Measurements from ENCODE around the gene PPM1B.

DNA sequence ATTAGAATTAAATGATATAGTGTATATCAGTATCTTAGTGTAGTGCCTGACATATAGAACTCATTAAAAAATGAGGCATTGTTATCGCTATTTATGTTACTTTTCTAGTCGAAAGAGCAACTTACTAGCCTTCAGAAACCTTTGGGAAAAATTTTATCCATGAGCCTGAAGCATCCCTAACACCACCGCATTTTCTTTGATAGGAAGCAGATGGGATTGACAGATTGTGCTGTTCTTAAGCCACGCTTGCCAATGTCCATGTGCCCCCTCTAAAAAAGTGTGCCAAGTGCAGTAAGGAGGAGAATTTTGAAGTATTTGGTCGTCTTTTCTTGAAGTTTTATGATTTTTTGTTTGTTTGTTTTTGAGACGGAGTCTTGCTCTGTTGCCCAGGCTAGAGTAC is 29.1 kb downstream of the PPM1B start:
- no peak for TF ChIP-seq KDM1A (IDR thresholded peaks at IDR 0.05; ENCODE audit: borderline replicate concordance, low read length)
- no peak for TF ChIP-seq TEAD4 (IDR thresholded peaks at IDR 0.05; ENCODE audit: low read depth, low read length)
- TF ChIP-seq, protein P1, sequence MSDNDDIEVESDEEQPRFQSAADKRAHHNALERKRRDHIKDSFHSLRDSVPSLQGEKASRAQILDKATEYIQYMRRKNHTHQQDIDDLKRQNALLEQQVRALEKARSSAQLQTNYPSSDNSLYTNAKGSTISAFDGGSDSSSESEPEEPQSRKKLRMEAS (IDR thresholded peaks at IDR 0.05): no peak
- no peak for TF ChIP-seq POLR2A (IDR thresholded peaks at IDR 0.05; ENCODE audit: control extremely low read depth in 1 of 2, low read depth in 2 of 2, low read length in 2 of 2)
- no peak for TF ChIP-seq TCF12 (IDR thresholded peaks at IDR 0.05; ENCODE audit: low read depth, low read length)
- no peak for TF ChIP-seq RAD21 (IDR thresholded peaks at IDR 0.05 in 1 of 2, conservative IDR thresholded peaks at IDR 0.05 in 1 of 2; ENCODE audit: low read depth in 2 of 2, low read length in 2 of 2)
- no peak for TF ChIP-seq RNF2 (IDR thresholded peaks at IDR 0.05; ENCODE audit: borderline replicate concordance, low read depth, low read length, missing control alignments, poor library complexity, severe bottlenecking)
- TF ChIP-seq CBX5 (IDR thresholded peaks at IDR 0.05; ENCODE audit: low read depth, low read length): no peak
- no peak for TF ChIP-seq SRF (IDR thresholded peaks at IDR 0.05; ENCODE audit: low read depth, low read length)
